ENCODE measurements around the gene C1orf94.
A peak's percentile ranks its signal among the peaks of the same experiment; 100 is the strongest.
"Not testable (repeated sequence)": the region's sequence is repeated elsewhere in the genome, so short reads cannot be mapped to it uniquely, and the experiment has no call there.

C1orf94 gene

DNA sequence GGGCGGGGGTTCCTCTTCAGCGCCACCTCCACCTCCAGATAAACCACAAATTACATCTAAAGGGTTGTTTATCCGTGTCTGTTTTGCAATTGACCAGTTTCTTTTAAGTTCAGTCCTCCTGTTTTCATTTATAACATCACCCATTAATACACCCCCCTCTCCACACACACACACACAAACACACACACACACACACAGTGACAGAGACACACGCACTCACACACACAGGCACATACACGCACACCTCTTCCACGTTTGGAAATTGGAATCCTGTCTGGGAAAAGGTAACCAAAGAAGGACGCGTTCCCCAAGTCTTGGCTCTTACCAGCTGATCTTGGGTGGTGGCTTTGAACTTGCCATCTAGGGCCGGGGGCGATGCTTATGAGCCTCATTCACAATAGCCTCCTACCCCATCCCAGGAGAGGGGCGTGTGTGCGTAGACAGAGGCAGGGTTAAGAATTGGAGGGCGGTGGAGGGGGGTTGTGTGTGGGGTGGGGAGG, 11.2 kb upstream of the C1orf94 start:
- H3K9me3 ChIP-seq (ENCODE audit: control insufficient read depth, insufficient read depth, low read length), result no peaks in the 10 kb centered on the region
- no peak overlapping the region for H3K9ac ChIP-seq (ENCODE audit: low read depth, low read length)
- H3K27me3 ChIP-seq (ENCODE audit: control insufficient read depth, insufficient read depth, low read length), result peaks cover 6% of the 10 kb centered on the region; the same call in 1 of the 2 replicates

DNA sequence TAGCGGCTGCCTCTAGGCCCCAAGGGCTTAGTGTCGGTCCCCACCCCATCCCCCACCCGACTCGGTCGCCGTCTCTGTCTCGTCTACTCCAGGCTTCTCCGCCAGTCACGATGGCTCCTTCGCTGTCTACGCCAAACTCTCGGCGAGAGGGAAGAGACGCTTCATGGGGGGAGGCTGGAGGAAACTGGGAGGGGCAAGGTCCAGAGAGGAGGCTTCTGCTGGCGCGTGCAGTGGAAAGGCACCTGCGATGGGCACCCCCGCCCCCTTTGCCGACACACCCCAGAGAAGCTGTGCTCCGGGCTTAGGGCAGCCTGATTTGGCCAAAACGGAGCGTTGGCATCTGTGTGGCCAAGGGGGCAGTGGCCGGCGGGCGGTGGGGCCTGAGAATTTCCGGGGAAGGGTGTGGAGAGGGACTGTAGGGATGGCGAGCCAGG, 10.5 kb upstream of the C1orf94 start:
- H3K27ac ChIP-seq (ENCODE audit: low read depth, low read length), result peak overlapping the region; percentile 80

More for the DNA sequence above, 11.2 kb upstream of the C1orf94 start:
- Histone ChIP-seq H3K4me1 (ENCODE audit: control insufficient read depth, insufficient read depth, low read length) (peaks cover 19% of the 10 kb centered on the region), H3K27ac (ENCODE audit: low read depth, low read length) (peak overlapping the region; percentile 80), H3K4me3 (ENCODE audit: low read depth, low read length) (peak overlapping the region; percentile 82), H3K36me3 (ENCODE audit: control insufficient read depth, insufficient read depth, low read length) (no peaks in the 10 kb centered on the region)

DNA sequence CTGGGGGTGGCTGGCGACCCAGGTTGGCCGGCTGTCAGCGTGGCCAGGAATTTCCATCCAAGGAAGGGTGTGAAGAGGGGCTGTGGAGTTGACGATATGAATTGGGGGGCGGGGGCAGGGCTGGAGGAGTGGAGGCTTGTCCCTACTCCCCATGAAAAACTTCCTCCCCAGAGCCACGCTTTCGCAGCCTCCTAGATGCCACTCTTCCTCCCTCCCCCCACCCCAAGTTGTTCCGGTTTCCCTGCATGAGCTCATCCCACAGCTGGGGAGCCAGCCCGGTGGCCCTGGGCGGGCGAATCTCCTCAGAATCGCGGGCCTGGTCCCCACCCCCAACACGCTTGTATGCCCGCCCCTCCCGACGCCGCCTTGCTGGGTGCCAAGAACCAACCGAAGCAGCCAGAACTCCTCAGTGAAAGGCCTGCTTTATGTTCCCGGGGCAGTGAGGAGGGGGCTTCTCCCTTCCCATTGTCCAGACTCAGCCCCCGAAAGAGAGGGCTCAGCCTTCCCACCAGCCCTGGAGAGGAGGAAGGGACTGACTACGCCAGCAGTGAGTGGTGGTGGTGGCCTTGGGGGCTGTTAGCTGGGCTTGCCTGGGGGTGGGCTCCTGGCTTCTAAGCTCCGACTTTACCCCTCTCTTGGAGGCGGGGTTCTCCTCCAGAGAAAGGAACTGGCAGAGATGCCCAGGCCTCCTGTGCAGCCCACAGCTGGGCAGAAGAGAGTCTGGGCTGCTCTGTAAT, 9.9 kb upstream of the C1orf94 start:
- H3K36me3 ChIP-seq (ENCODE audit: control insufficient read depth, insufficient read depth, low read length), result no peaks in the 10 kb centered on the region
- peaks cover 19% of the 10 kb centered on the region for H3K4me1 ChIP-seq (ENCODE audit: control insufficient read depth, insufficient read depth, low read length)
- H3K4me3 ChIP-seq (ENCODE audit: low read depth, low read length), result peak overlapping the region; percentile 82
- H3K9ac ChIP-seq (ENCODE audit: low read depth, low read length), result peak overlapping the region; percentile 74
- H3K9me3 ChIP-seq (ENCODE audit: control insufficient read depth, insufficient read depth, low read length), result no peaks in the 10 kb centered on the region
- peaks cover 6% of the 10 kb centered on the region; the same call in 1 of the 2 replicates for H3K27me3 ChIP-seq (ENCODE audit: control insufficient read depth, insufficient read depth, low read length)
- H3K27ac ChIP-seq (ENCODE audit: low read depth, low read length), result peak overlapping the region; percentile 91

More for the DNA sequence above, 10.5 kb upstream of the C1orf94 start:
- Histone ChIP-seq H3K9me3 (ENCODE audit: control insufficient read depth, insufficient read depth, low read length) (no peaks in the 10 kb centered on the region), H3K4me3 (ENCODE audit: low read depth, low read length) (peak overlapping the region; percentile 82), H3K27me3 (ENCODE audit: control insufficient read depth, insufficient read depth, low read length) (peaks cover 6% of the 10 kb centered on the region; the same call in 1 of the 2 replicates), H3K4me1 (ENCODE audit: control insufficient read depth, insufficient read depth, low read length) (peaks cover 19% of the 10 kb centered on the region), H3K9ac (ENCODE audit: low read depth, low read length) (peak overlapping the region; percentile 69), H3K36me3 (ENCODE audit: control insufficient read depth, insufficient read depth, low read length) (no peaks in the 10 kb centered on the region)

DNA sequence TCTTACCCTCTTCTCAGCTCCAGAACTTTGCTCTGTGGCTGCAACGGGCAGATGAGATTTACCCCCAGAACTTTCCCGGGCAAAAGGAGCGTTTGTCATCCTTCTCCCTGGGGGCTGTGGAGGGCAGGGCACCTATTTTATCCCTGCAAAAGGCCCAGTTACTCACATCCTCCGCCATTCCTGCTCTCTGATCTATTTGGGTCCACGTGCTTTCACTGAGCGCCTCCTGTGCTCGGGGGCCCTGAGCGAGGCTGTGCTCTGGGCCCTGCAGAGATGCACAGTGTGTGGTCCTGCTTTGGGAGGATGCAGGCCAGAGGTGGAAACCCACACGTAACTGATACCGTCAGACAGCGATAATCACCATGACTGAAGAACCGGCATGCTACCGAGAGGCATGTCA, 9.3 kb upstream of the C1orf94 start:
- H3K27ac ChIP-seq (ENCODE audit: low read depth, low read length), result peak overlapping the region; percentile 91
- H3K4me1 ChIP-seq (ENCODE audit: control insufficient read depth, insufficient read depth, low read length), result peaks cover 21% of the 10 kb centered on the region
- no peaks in the 10 kb centered on the region for H3K36me3 ChIP-seq (ENCODE audit: control insufficient read depth, insufficient read depth, low read length)
- H3K4me3 ChIP-seq (ENCODE audit: low read depth, low read length), result peak overlapping the region; percentile 82
- peaks cover 6% of the 10 kb centered on the region; the same call in 1 of the 2 replicates for H3K27me3 ChIP-seq (ENCODE audit: control insufficient read depth, insufficient read depth, low read length)
- H3K9me3 ChIP-seq (ENCODE audit: control insufficient read depth, insufficient read depth, low read length), result no peaks in the 10 kb centered on the region
- peak overlapping the region; percentile 74 for H3K9ac ChIP-seq (ENCODE audit: low read depth, low read length)

DNA sequence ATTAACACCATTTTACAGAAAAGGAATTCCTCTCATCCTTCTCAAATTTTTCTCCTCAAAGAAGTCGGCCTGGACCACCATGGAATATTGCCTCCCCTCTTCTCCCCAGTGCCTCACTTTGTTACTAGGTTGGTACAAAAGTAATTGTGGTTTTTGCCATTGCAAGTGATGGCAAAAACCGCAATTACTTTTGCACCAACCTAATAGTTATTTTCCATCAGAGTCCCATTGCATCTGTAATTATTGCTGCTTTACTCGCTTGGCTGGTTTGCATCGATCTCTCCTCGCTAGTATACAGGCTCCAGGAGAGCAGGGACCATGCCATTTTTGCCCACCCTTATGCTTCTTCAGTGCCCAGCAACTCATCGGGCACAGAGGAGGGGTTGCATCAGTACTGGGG, 963 bp upstream of the C1orf94 start:
- H3K4me1 ChIP-seq (ENCODE audit: control insufficient read depth, insufficient read depth, low read length), result peaks cover 34% of the 10 kb centered on the region
- H3K9me3 ChIP-seq (ENCODE audit: control insufficient read depth, insufficient read depth, low read length), result no peaks in the 10 kb centered on the region
- H3K9ac ChIP-seq (ENCODE audit: low read depth, low read length), result no peak overlapping the region

DNA sequence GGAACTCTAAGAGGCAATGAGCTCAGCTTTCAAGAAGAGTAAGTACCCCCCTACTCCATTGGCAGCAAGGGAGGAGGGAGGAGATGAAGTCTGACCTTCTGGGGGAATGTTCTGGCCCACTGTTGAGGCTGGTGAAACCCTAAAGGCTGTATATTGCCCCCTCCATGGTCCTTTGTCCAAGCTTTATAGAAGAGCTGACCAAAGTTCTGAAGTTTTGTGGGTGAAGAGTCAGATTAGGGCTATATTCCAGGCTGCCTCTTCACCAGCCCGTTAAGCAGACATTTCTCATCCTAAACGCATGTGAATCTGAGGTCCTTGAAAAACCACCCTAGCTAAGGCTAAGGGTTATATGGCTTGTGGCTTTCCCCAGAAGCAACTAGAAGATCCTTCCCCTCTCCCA, 1.4 kb downstream of the C1orf94 start:
- Histone ChIP-seq H3K27ac (ENCODE audit: low read depth, low read length) (no peak overlapping the region), H3K9ac (ENCODE audit: low read depth, low read length) (no peak overlapping the region), H3K9me3 (ENCODE audit: control insufficient read depth, insufficient read depth, low read length) (no peaks in the 10 kb centered on the region), H3K27me3 (ENCODE audit: control insufficient read depth, insufficient read depth, low read length) (peaks cover 21% of the 10 kb centered on the region), H3K4me1 (ENCODE audit: control insufficient read depth, insufficient read depth, low read length) (peaks cover 25% of the 10 kb centered on the region), H3K36me3 (ENCODE audit: control insufficient read depth, insufficient read depth, low read length) (no peaks in the 10 kb centered on the region), H3K4me3 (ENCODE audit: low read depth, low read length) (no peak overlapping the region)

More for the DNA sequence above, 963 bp upstream of the C1orf94 start:
- Histone ChIP-seq H3K27me3 (ENCODE audit: control insufficient read depth, insufficient read depth, low read length) (peaks cover 21% of the 10 kb centered on the region), H3K4me3 (ENCODE audit: low read depth, low read length) (no peak overlapping the region), H3K27ac (ENCODE audit: low read depth, low read length) (no peak overlapping the region), H3K36me3 (ENCODE audit: control insufficient read depth, insufficient read depth, low read length) (no peaks in the 10 kb centered on the region)

DNA sequence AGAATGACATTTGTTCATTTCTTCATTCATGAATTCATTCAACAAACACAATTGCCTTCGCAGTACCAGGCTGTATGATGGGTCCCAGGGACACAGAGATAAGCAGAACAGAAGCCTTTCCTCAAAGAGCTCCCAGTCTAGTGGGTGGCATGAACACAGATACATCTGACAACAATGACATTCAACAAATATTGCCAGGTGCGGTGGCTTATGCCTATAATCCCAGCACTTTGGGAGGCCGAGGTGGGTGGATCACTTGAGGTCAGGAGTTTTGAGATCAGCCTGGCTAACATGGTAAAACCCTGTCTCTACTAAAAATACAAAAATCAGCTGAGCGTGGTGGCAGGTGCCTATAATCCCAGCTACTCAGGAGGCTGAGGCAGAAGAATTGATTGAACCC, 6.7 kb downstream of the C1orf94 start:
- peaks cover 36% of the 10 kb centered on the region for H3K4me1 ChIP-seq (ENCODE audit: control insufficient read depth, insufficient read depth, low read length)
- not testable (repeated sequence) for H3K27ac ChIP-seq (ENCODE audit: low read depth, low read length); H3K27me3 ChIP-seq (ENCODE audit: control insufficient read depth, insufficient read depth, low read length); H3K36me3 ChIP-seq (ENCODE audit: control insufficient read depth, insufficient read depth, low read length); H3K9ac ChIP-seq (ENCODE audit: low read depth, low read length); H3K9me3 ChIP-seq (ENCODE audit: control insufficient read depth, insufficient read depth, low read length); H3K4me3 ChIP-seq (ENCODE audit: low read depth, low read length)

DNA sequence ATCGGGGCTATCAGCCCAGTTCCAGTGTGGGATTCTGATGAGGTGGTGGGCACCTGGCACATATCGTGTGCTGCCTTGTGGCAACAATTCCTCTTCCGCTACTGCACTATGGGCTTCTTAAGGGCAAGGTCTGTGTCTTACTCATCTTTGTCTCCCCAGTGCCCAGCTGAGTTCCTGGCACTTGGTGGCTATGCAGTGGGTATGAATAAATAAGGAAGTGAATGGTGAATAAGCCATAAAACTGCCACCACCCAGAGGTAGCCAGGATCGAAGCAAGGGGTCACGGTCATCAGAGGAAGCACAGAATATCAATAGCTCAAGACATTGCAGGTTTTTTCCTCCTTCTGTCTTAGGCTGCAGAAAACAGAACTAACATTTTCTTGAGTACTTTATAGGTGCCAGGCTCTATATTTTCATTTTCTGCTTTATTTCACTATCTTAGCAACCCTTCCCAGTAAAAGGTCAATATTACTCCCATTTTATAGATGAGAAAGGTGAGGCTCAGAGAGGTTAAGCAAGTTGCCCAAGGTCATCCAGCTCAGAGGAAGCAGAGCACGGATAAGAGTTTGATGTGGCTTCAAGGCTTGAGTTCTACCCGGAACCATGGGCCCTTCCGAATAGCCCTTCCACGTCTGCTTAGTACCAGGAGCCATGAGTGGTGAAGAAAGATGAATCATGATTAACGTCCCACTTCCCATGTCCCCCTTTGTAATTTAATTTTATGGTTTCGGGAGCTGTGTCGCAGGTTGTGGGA, 10.2 kb downstream of the C1orf94 start:
- no peak overlapping the region for H3K4me3 ChIP-seq (ENCODE audit: low read depth, low read length)
- no peaks in the 10 kb centered on the region for H3K36me3 ChIP-seq (ENCODE audit: control insufficient read depth, insufficient read depth, low read length)
- H3K4me1 ChIP-seq (ENCODE audit: control insufficient read depth, insufficient read depth, low read length), result peaks cover 26% of the 10 kb centered on the region
- H3K9ac ChIP-seq (ENCODE audit: low read depth, low read length), result no peak overlapping the region
- H3K27me3 ChIP-seq (ENCODE audit: control insufficient read depth, insufficient read depth, low read length), result peaks cover 11% of the 10 kb centered on the region
- no peak overlapping the region for H3K27ac ChIP-seq (ENCODE audit: low read depth, low read length)
- H3K9me3 ChIP-seq (ENCODE audit: control insufficient read depth, insufficient read depth, low read length), result peaks cover 7% of the 10 kb centered on the region

DNA sequence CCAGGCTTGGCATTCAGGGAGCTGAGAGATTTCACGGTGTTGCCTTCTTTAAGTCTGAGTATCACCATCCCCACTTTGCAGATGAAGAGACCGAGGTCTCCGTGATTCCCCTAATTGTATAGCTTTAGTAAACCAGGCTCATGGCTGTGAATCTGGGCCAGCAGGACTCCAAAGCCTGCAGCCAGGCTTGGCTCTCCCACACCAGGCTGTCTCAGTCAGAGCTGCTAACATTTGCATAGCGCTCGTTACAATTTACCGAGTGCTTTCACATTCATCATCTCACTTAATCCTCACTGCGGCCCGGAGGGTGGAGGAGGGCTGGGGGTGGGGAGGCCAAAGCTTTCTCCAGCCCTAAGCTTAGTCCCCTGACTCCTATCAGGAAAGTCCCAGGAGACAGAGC, 11.7 kb downstream of the C1orf94 start:
- no peak overlapping the region for H3K9ac ChIP-seq (ENCODE audit: low read depth, low read length)
- H3K4me1 ChIP-seq (ENCODE audit: control insufficient read depth, insufficient read depth, low read length), result peaks cover 26% of the 10 kb centered on the region
- H3K27me3 ChIP-seq (ENCODE audit: control insufficient read depth, insufficient read depth, low read length), result peaks cover 11% of the 10 kb centered on the region
- H3K9me3 ChIP-seq (ENCODE audit: control insufficient read depth, insufficient read depth, low read length), result peaks cover 7% of the 10 kb centered on the region
- H3K36me3 ChIP-seq (ENCODE audit: control insufficient read depth, insufficient read depth, low read length), result no peaks in the 10 kb centered on the region
- H3K4me3 ChIP-seq (ENCODE audit: low read depth, low read length), result no peak overlapping the region
- H3K27ac ChIP-seq (ENCODE audit: low read depth, low read length), result peak overlapping the region; percentile 53

DNA sequence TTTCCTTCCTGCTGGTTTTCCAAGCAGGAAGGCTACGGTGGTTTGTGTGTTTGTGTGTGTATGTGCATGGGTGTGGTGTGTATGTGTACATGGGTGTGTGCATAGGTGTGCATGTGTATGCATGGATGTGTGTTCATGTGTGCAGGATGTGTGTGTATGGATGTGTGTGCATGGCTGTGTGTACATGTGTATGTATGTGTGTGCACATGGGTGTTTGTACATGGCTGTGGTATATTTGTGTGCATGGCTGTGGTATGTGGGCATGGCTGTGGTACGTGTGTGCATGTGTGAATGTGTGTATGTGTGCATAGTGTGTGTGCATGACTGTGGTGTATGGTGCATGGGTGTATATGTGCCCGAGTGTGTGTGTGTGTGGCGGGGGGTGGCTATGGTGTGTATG, 12.3 kb downstream of the C1orf94 start:
- Histone ChIP-seq H3K9ac (ENCODE audit: low read depth, low read length) (no peak overlapping the region), H3K4me3 (ENCODE audit: low read depth, low read length) (no peak overlapping the region), H3K36me3 (ENCODE audit: control insufficient read depth, insufficient read depth, low read length) (no peaks in the 10 kb centered on the region), H3K27ac (ENCODE audit: low read depth, low read length) (peak overlapping the region; percentile 53), H3K4me1 (ENCODE audit: control insufficient read depth, insufficient read depth, low read length) (peaks cover 26% of the 10 kb centered on the region), H3K9me3 (ENCODE audit: control insufficient read depth, insufficient read depth, low read length) (peaks cover 7% of the 10 kb centered on the region), H3K27me3 (ENCODE audit: control insufficient read depth, insufficient read depth, low read length) (peaks cover 11% of the 10 kb centered on the region)

DNA sequence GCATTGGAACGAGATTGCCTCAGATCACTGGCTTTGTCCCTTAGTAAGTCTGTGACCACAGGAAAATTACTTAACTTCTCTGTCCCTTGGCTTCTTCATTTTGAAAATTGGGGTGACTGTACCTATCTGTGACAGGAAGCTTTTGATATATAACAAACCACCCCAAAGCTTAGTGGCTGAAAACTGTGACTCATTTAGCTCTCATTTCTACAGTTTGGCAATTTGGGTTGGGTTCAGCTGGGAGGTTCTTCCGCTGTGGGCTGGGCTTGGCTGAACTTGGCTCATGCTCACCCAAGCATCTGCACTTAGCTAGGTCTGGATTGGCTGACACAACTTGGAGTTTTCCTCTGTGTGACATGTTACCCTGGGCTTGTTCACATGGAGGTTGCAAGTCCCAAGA, 14.0 kb downstream of the C1orf94 start:
- H3K4me3 ChIP-seq (ENCODE audit: low read depth, low read length), result no peak overlapping the region
- H3K9ac ChIP-seq (ENCODE audit: low read depth, low read length), result no peak overlapping the region
- H3K9me3 ChIP-seq (ENCODE audit: control insufficient read depth, insufficient read depth, low read length), result peaks cover 7% of the 10 kb centered on the region
- no peak overlapping the region for H3K27ac ChIP-seq (ENCODE audit: low read depth, low read length)
- H3K4me1 ChIP-seq (ENCODE audit: control insufficient read depth, insufficient read depth, low read length), result peaks cover 26% of the 10 kb centered on the region
- H3K36me3 ChIP-seq (ENCODE audit: control insufficient read depth, insufficient read depth, low read length), result no peaks in the 10 kb centered on the region
- peaks cover 11% of the 10 kb centered on the region for H3K27me3 ChIP-seq (ENCODE audit: control insufficient read depth, insufficient read depth, low read length)
